GM13976 (cell line): ENCODE data around the gene FOXK1.

Source experiments
- DNase-seq: peaks from one replicate; pipeline ENCODE4 v3.0.0; 2012; ENCODE audit warnings: low spot score
- CTCF ChIP-seq: IDR thresholded peaks from 2 replicates; pipeline ENCODE4 v1.5.1; 2012; ENCODE audit warnings: borderline replicate concordance, mild to moderate bottlenecking; ENCODE audit not compliant: insufficient read depth; ENCODE audit errors: extremely low read depth, missing control alignments, control extremely low read depth
- in situ Hi-C: fragments of 300-500 bp; cut with MboI; formaldehyde crosslinking; loops from one replicate; pipeline ENCODE4 v1.12.0; 2022; ENCODE audit warnings: low sequenced_read_pairs, mixed read lengths, inconsistent platforms; ENCODE audit not compliant: unreplicated experiment

Gene FOXK1

DNA sequence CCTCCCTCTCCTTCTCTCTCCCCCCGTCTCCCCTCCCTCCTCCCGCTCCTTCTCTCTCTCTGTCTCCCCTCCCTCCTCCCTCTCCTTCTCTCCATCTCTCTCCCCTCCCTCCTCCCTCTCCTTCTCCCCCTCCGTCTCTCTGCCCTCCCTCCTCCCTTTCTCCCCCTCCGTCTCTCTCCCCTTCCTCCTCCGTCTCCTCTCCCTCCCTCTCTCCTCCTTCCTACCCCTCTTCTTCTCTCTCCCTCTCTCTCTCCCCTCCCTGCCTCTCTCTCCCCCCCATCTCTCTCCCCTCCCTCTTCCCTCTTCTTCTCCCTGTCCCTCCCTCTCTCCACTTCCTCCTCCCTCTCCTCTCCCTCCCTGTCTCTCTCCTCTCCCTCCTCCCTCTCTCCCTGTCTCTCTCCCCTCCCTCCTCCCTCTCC, 125.5 kb downstream of the FOXK1 start:
- in situ Hi-C loops, result no loop called here
- no peak for DNase-seq
- no peak for TF ChIP-seq CTCF

- no peak for TF ChIP-seq CTCF
- in situ Hi-C loops, result no loop called here
- no peak for DNase-seq
These were observed 125.9 kb downstream of the FOXK1 start for GRCh38 chr7:4808026-4808425.

DNA sequence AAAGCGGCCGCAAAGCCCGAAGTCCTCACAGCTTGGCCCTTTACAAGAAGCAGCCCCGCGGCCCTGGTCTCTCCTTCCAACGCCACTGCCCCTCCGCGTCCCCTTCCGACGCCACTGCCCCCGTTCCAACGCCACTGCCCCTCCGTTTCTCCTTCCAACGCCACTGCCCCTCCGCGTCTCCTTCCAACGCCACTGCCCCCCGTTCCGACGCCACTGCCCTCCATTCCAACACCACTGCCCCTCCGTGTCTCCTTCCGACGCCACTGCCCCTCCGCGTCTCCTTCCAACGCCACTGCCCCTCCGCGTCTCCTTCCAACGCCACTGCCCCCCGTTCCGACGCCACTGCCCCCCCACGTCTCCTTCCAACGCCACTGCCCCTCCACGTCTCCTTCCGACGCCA, 126.5 kb downstream of the FOXK1 start:
- in situ Hi-C loops, result no loop called here
- no peak for DNase-seq
- no peak for TF ChIP-seq CTCF

DNA sequence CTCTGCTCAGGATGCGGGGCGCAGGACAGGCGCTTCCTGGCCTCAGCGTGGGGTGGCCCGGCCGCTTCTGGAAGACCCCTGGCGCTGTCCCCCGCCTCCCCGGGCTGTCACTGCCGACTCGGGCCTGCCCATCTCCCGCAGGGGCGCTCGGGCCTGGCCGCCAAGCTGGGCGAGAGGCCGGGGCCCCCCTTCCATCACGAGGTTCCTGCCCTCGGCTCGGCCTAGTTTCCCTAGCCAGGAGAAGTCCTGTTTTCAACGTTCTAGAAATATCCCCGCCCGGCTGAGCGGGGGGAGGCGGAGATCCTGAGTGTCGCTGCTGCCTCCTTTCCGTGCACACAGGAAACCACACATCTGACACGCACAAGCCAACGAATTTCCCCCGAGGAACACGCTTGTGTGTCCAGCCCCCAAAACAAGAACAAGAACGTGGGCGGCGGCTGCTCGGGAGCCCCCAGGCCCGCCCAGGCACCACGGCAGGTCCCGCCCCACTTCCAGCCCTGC, 127.0 kb downstream of the FOXK1 start:
- in situ Hi-C loops, result no loop called here
- no peak for TF ChIP-seq CTCF
- DNase-seq, result no peak

DNA sequence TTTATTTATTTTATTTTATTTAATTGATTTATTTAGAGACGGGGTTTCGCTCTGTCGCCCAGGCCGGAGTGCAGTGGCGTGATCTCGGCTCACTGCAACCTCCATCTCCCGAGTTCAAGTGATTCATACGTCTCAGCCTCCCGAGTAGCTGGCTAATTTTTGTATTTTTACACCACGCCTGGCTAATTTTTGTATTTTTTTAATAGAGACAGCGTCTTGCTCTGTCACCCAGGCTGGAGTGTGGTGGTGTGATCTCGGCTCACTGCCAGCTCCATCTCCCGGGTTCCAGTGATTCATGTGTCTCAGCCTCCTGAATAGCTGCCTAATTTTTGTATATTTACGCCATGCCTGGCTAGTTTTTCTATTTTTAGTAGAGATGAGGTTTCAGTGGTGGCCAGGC, 127.6 kb downstream of the FOXK1 start:
- TF ChIP-seq CTCF, result no peak
- in situ Hi-C loops, result no loop called here

GRCh38 chr7:4814433-4814832, 132.3 kb downstream of the FOXK1 start:
- TF ChIP-seq CTCF, result no peak
- in situ Hi-C loops, result no loop called here
- DNase-seq, result no peak

More for the DNA sequence above, 127.6 kb downstream of the FOXK1 start:
- DNase-seq, result no peak

- TF ChIP-seq CTCF, result no peak
- in situ Hi-C loops, result no loop called here
- DNase-seq, result no peak
These were observed 133.0 kb downstream of the FOXK1 start for GRCh38 chr7:4815121-4815520.
